SK-N-SH (cell line): ENCODE measurements around the gene KCNAB1.

Source experiments
- CTCF ChIP-seq: fragments of 200-600 bp; sonication (generic); IDR thresholded peaks from 2 replicates; pipeline ENCODE4 v1.6.1; 2017; ENCODE audit warnings: antibody characterized with exemption, mild to moderate bottlenecking, moderate library complexity
- PBX3 ChIP-seq: IDR thresholded peaks from 2 replicates; pipeline ENCODE4; 2012
- POLR2AphosphoS5 ChIP-seq: IDR thresholded peaks from 2 replicates; pipeline ENCODE4 v1.6.1; 2012; ENCODE audit warnings: low read depth, low read length
- REST ChIP-seq: IDR thresholded peaks from 2 replicates; pipeline ENCODE4 v1.6.1; 2012; ENCODE audit warnings: mild to moderate bottlenecking, low read depth, low read length, moderate library complexity
- RXRA ChIP-seq: IDR thresholded peaks from 2 replicates; pipeline ENCODE4 v1.4.0; 2012; ENCODE audit warnings: low read depth, mild to moderate bottlenecking, borderline replicate concordance
- YY1 ChIP-seq: IDR thresholded peaks from 2 replicates; pipeline ENCODE4 v1.4.0; 2012; ENCODE audit warnings: low read depth, mild to moderate bottlenecking

GRCh38 chr3:156449710-156450574, 329.6 kb downstream of the KCNAB1 start:
- TF ChIP-seq YY1 (no peak), CTCF (peak; percentile 68), POLR2AphosphoS5 (no peak), REST (no peak), PBX3 (peak; percentile 3; the same call in 1 of the 2 replicates), RXRA (no peak)
